ENCODE measurements around the gene APBA2.

GRCh38 chr15:29134641-29135308 is 249.0 kb downstream of the APBA2 start:
- TF ChIP-seq POLR2A (IDR thresholded peaks at IDR 0.05) (no peak), CTCF (IDR thresholded peaks at IDR 0.05) (no peak)

Measured in stomach (tissue), 4 donors.